ENCODE measurements around the gene RBP2. TPM values are rescaled to one million over a fixed set of nuclear protein-coding genes. Genes with fewer than 3 reads are reported as not detected.

The RBP2 gene
- total and polyA plus RNA-seq, 2 of the 8 experiments (the other 6 are each of a cell fraction or from before 2014, with no cell fraction given), result not detected

DNA sequence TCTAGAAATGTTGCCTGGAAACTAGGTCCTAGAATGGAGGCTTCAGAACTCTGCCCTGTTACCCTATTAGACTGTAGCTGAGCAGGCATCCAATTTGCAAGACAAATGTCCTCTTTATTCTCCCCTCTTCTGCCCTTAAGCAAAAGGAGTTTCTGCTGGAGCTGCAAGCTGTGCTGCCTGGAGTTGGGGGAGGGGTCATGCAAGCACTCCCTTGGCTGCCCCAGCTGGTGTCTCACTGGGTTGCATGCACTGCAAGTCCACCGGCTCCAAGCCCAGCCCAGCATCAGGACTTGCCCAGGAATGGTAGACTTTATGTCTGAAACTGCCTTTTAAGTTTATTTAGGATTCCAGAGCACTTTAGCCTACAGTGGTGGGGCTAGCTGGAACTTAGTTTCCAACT lies 15.7 kb upstream of the RBP2 start:
- ChIA-PET CTCF (ENCODE audit: partially characterized antibody) (interaction anchor here (1.0 to 1.7 kb wide), 3 partner anchors 11 to 28 kb away, joined by 4 to 5 read pairs (median 5); partner anchors contain the start of gene RBP2), POLR2A (ENCODE audit: partially characterized antibody) (interaction anchor here (1.1 to 2.3 kb wide), 3 partner anchors 9 to 16 kb away, joined by 3 to 10 read pairs (median 4); no protein-coding TSS in a partner anchor)
- H2BK120ac ChIP-seq (replicated peaks; ENCODE audit: low read depth, low read length), result no peak overlapping the region
- no peak overlapping the region for H3K56ac ChIP-seq (replicated peaks; ENCODE audit: insufficient read length, low read depth, low read length)
- H3K79me2 ChIP-seq (ENCODE audit: control insufficient read depth in 1 of 2, insufficient read depth in 2 of 2, low read length in 2 of 2), result no peaks in the 10 kb centered on the region
- no peak overlapping the region for H3K9ac ChIP-seq (replicated peaks in 1 of 4; ENCODE audit: extremely low read depth in 1 of 4, low read depth in 3 of 4, low read length in 3 of 4)
- 0 out of 2 replicates have a peak overlapping the region, but pooled peaks have one; percentile 22 for H2BK12ac ChIP-seq (ENCODE audit: low read depth, low read length)
- H2BK20ac ChIP-seq (ENCODE audit: low read length), result peak overlapping the region; percentile 36; the same call in 1 of the 2 replicates
- no peaks in the 10 kb centered on the region for H3K36me3 ChIP-seq (ENCODE audit: control insufficient read depth in 2 of 4, insufficient read depth in 4 of 4, low read length in 3 of 4)
- H2AK5ac ChIP-seq (ENCODE audit: low read depth, low read length), result no peak overlapping the region
- no peak overlapping the region for H4K5ac ChIP-seq (ENCODE audit: insufficient read length, low read depth, low read length)
- no peak overlapping the region for H2BK15ac ChIP-seq (ENCODE audit: low read length)
- 0 out of 2 replicates have a peak overlapping the region, but pooled peaks have one; percentile 18 for H3K27ac ChIP-seq (ENCODE audit: low read depth, low read length)
- peaks cover 0 to 13% of the 10 kb centered on the region in 2 experiments; a peak in 3 of 4 replicates for H3K9me3 ChIP-seq (ENCODE audit: insufficient read depth in 2 of 2, low read depth in 1 of 2, low read length in 1 of 2)
- no peak overlapping the region for H3K14ac ChIP-seq (ENCODE audit: insufficient read length)
- no peak overlapping the region for H2BK5ac ChIP-seq (ENCODE audit: low read depth, low read length)
- DNase-seq (ENCODE audit: low read depth in 1 of 2, low spot score in 2 of 2) (peak; percentile 48 to 50), FAIRE-seq (no peak)
- no peak overlapping the region for H4K91ac ChIP-seq (replicated peaks; ENCODE audit: insufficient read length, low read length)
- no peak overlapping the region for H3K4me3 ChIP-seq (ENCODE audit: extremely low read depth in 1 of 4, insufficient read depth in 2 of 4, low read depth in 3 of 4, low read length in 4 of 4)
- no peak overlapping the region for H4K8ac ChIP-seq (ENCODE audit: extremely low read depth, insufficient read depth, low read length)
- H3K4me2 ChIP-seq (ENCODE audit: insufficient read depth in 1 of 2, low read depth in 2 of 2, low read length in 2 of 2), result peak overlapping the region; percentile 20 to 49; a peak in 3 of 4 replicates
- H3K27me3 ChIP-seq (replicated peaks in 1 of 4; ENCODE audit: control insufficient read depth in 3 of 4, extremely low read depth in 1 of 4, insufficient read depth in 3 of 4, low read length in 3 of 4), result no peaks in the 10 kb centered on the region
- 83% methylated on average over 1 of the region's 1 CpG; no CpG with 5 or more reads in 1 of the 2 experiments for WGBS, 2 experiments (ENCODE audit: extremely low coverage in 1 of 2, insufficient coverage in 1 of 2, insufficient read length in 1 of 2, insufficient replicate concordance in 2 of 2, low coverage in 1 of 2, low lambda C conversion rate in 2 of 2, missing lambda C conversion rate in 1 of 2)
- H3K79me1 ChIP-seq (ENCODE audit: low read depth, low read length), result no peaks in the 10 kb centered on the region
- no peak overlapping the region for H2AFZ ChIP-seq (ENCODE audit: low read length)
- no peak overlapping the region for H3K4ac ChIP-seq (replicated peaks; ENCODE audit: insufficient read length, low read depth, low read length)
- H4K20me1 ChIP-seq (replicated peaks in 1 of 2; ENCODE audit: control insufficient read depth in 1 of 2, insufficient read depth in 2 of 2, low read length in 2 of 2), result no peaks in the 10 kb centered on the region
- H3K18ac ChIP-seq (ENCODE audit: extremely low read depth, low read length), result 0 out of 2 replicates have a peak overlapping the region, but pooled peaks have one; percentile 4
- no peaks in the 10 kb centered on the region for H3K23me2 ChIP-seq (ENCODE audit: low read depth, low read length)
- H3K4me1 ChIP-seq (replicated peaks in 1 of 4; ENCODE audit: control insufficient read depth in 3 of 4, insufficient read depth in 4 of 4, low read length in 3 of 4), result peaks cover 0 to 13% (median 8%) of the 10 kb centered on the region in 4 experiments; a peak in 5 of 7 replicates
- H3K23ac ChIP-seq (ENCODE audit: insufficient read length), result no peak overlapping the region
- no peak for TF ChIP-seq SIN3A (conservative IDR thresholded peaks at IDR 0.05 in 1 of 2, IDR thresholded peaks at IDR 0.05 in 1 of 2; ENCODE audit: low read depth in 1 of 2, low read length in 2 of 2)
- TF ChIP-seq, protein P1, sequence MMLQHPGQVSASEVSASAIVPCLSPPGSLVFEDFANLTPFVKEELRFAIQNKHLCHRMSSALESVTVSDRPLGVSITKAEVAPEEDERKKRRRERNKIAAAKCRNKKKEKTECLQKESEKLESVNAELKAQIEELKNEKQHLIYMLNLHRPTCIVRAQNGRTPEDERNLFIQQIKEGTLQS (IDR thresholded peaks at IDR 0.05; ENCODE audit: insufficient read depth, low read depth, low read length), result no peak
- TF ChIP-seq NANOG (IDR thresholded peaks at IDR 0.05; ENCODE audit: insufficient read depth, low read depth, low read length, poor library complexity, severe bottlenecking), result no peak
- TF ChIP-seq, protein P2, sequence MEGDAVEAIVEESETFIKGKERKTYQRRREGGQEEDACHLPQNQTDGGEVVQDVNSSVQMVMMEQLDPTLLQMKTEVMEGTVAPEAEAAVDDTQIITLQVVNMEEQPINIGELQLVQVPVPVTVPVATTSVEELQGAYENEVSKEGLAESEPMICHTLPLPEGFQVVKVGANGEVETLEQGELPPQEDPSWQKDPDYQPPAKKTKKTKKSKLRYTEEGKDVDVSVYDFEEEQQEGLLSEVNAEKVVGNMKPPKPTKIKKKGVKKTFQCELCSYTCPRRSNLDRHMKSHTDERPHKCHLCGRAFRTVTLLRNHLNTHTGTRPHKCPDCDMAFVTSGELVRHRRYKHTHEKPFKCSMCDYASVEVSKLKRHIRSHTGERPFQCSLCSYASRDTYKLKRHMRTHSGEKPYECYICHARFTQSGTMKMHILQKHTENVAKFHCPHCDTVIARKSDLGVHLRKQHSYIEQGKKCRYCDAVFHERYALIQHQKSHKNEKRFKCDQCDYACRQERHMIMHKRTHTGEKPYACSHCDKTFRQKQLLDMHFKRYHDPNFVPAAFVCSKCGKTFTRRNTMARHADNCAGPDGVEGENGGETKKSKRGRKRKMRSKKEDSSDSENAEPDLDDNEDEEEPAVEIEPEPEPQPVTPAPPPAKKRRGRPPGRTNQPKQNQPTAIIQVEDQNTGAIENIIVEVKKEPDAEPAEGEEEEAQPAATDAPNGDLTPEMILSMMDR (IDR thresholded peaks at IDR 0.05; ENCODE audit: control extremely low read depth in 1 of 3, insufficient read depth in 1 of 3, low read depth in 1 of 3, low read length in 3 of 3), result peak in 2 of 3 experiments; percentile 5 to 18; a peak in 2 of 4 replicates
- TF ChIP-seq BCL11A (IDR thresholded peaks at IDR 0.05; ENCODE audit: low read depth in 2 of 2, low read length in 2 of 2), result no peak
- TF ChIP-seq CTBP2 (IDR thresholded peaks at IDR 0.05; ENCODE audit: borderline replicate concordance, insufficient read depth, insufficient read length, low read length), result no peak
- 0 out of 4 replicates have a peak, but pooled peaks of 1 of the 2 experiments have one; percentile 10 for TF ChIP-seq HDAC2 (IDR thresholded peaks at IDR 0.05; ENCODE audit: borderline replicate concordance in 1 of 2, low read depth in 2 of 2, low read length in 2 of 2)
- no peak for TF ChIP-seq GABPA (IDR thresholded peaks at IDR 0.05; ENCODE audit: borderline replicate concordance, insufficient read depth, low read length)
